Mesenchymal stem cell (in vitro differentiated cells and primary cell): Measurements from ENCODE around the gene RACGAP1.

Experiments used
- DNase-seq: peaks from one replicate; pipeline ENCODE4 v3.0.0-alpha.2; 2013
- H2AFZ ChIP-seq: one replicate; pipeline ENCODE4 v1.6.1; 2013; ENCODE audit warnings: low read depth, mild to moderate bottlenecking, control low read depth, inconsistent platforms, low read length, moderate library complexity
- H2AK5ac ChIP-seq: 2 replicates; pipeline ENCODE4 v1.6.1; 2013; ENCODE audit warnings: low read length, moderate library complexity, mild to moderate bottlenecking, inconsistent platforms; ENCODE audit not compliant: severe bottlenecking
- H2BK120ac ChIP-seq: one replicate; pipeline ENCODE4 v1.6.1; 2013; ENCODE audit warnings: low read depth, mild to moderate bottlenecking, inconsistent platforms, low read length, moderate library complexity
- H2BK12ac ChIP-seq, 2 experiments: one replicate each; pipeline ENCODE4 v1.6.1; 2013; ENCODE audit warnings: inconsistent platforms in 2 of 2, low read length in 2 of 2, mild to moderate bottlenecking in 2 of 2, moderate library complexity in 2 of 2, control low read depth in 1 of 2
- H2BK15ac ChIP-seq: one replicate; pipeline ENCODE4 v1.6.1; 2013; ENCODE audit warnings: mild to moderate bottlenecking, low read depth, inconsistent platforms; ENCODE audit not compliant: poor library complexity, severe bottlenecking
- H2BK5ac ChIP-seq: 2 replicates; pipeline ENCODE4 v1.6.1; 2013; ENCODE audit warnings: low read depth, mild to moderate bottlenecking, low read length, control low read depth, inconsistent platforms; ENCODE audit not compliant: poor library complexity, severe bottlenecking
- H3K14ac ChIP-seq, 2 experiments: one replicate each; pipeline ENCODE4 v1.6.1; 2013; ENCODE audit warnings: inconsistent platforms in 2 of 2, low read length in 2 of 2, control low read depth in 1 of 2, mild to moderate bottlenecking in 1 of 2, moderate library complexity in 1 of 2
- H3K18ac ChIP-seq, 2 experiments: one replicate each; pipeline ENCODE4 v1.6.1; 2013; ENCODE audit warnings: inconsistent platforms in 2 of 2, low read length in 2 of 2, control low read depth in 1 of 2, low read depth in 1 of 2, mild to moderate bottlenecking in 1 of 2
- H3K23ac ChIP-seq, 2 experiments: one replicate each; pipeline ENCODE4 v1.6.1; 2013; ENCODE audit warnings: inconsistent platforms in 2 of 2, low read length in 2 of 2, mild to moderate bottlenecking in 2 of 2, moderate library complexity in 2 of 2, control low read depth in 1 of 2
- H3K27ac ChIP-seq: 2 replicates; pipeline ENCODE4 v1.5.1; 2013; ENCODE audit warnings: mild to moderate bottlenecking, moderate library complexity, low read length, control low read depth, inconsistent platforms; ENCODE audit not compliant: poor library complexity, severe bottlenecking
- H3K27me3 ChIP-seq, 2 experiments: 2 replicates each; pipeline versions ENCODE4 v1.6.1 to v1.7.0; 2013; ENCODE audit warnings: low read length in 2 of 2, mild to moderate bottlenecking in 2 of 2, moderate library complexity in 2 of 2, control low read depth in 1 of 2, inconsistent platforms in 1 of 2; ENCODE audit not compliant: control insufficient read depth in 1 of 2, insufficient read depth in 1 of 2
- H3K36me3 ChIP-seq, 2 experiments: 2 replicates each; pipeline versions ENCODE4 v1.6.1 to v1.7.0; 2013; ENCODE audit warnings: low read length in 2 of 2, control low read depth in 1 of 2, inconsistent platforms in 1 of 2, low read depth in 1 of 2, mild to moderate bottlenecking in 1 of 2; ENCODE audit not compliant: insufficient read depth in 2 of 2, control insufficient read depth in 1 of 2
- H3K4ac ChIP-seq, 2 experiments: one replicate each; pipeline ENCODE4 v1.6.1; 2013; ENCODE audit warnings: inconsistent platforms in 2 of 2, low read length in 2 of 2, mild to moderate bottlenecking in 2 of 2, moderate library complexity in 2 of 2, control low read depth in 1 of 2, low read depth in 1 of 2
- H3K4me1 ChIP-seq: 2 replicates; pipeline ENCODE4 v1.6.1; 2013; ENCODE audit warnings: low read depth, low read length, control low read depth; ENCODE audit not compliant: control insufficient read depth, insufficient read depth
- H3K4me2 ChIP-seq: 2 replicates; pipeline ENCODE4 v1.6.1; 2013; ENCODE audit warnings: low read length, mild to moderate bottlenecking, inconsistent platforms; ENCODE audit not compliant: poor library complexity, severe bottlenecking
- H3K4me3 ChIP-seq, 2 experiments: 2 replicates each; pipeline versions ENCODE4 v1.5.1 to v1.7.0; 2013; ENCODE audit warnings: low read length in 2 of 2, mild to moderate bottlenecking in 2 of 2, control low read depth in 1 of 2, low read depth in 1 of 2; ENCODE audit not compliant: insufficient read depth in 1 of 2
- H3K79me1 ChIP-seq: replicated peaks from 2 replicates; pipeline ENCODE4 v1.6.1; 2013; ENCODE audit warnings: mild to moderate bottlenecking, control low read depth, low read length, inconsistent platforms; ENCODE audit not compliant: poor library complexity, severe bottlenecking
- H3K9ac ChIP-seq: 2 replicates; pipeline ENCODE4 v1.7.0; 2013; ENCODE audit warnings: mild to moderate bottlenecking, low read length, moderate library complexity
- H3K9me3 ChIP-seq: 2 replicates; pipeline ENCODE4 v1.7.0; 2013; ENCODE audit warnings: mild to moderate bottlenecking, low read length; ENCODE audit not compliant: control insufficient read depth
- H4K8ac ChIP-seq: one replicate; pipeline ENCODE4 v1.6.1; 2013; ENCODE audit warnings: inconsistent platforms, mild to moderate bottlenecking, low read length, moderate library complexity
- H4K91ac ChIP-seq: one replicate; pipeline ENCODE4 v1.6.1; 2013; ENCODE audit warnings: mild to moderate bottlenecking, low read length, inconsistent platforms
- WGBS: methylation state at CpG from one replicate; pipeline ENCODE4 v1.1.7; 2013; ENCODE audit warnings: mixed read lengths; 5-methylcytosine and 5-hydroxymethylcytosine counted together

The RACGAP1 gene

GRCh38 chr12:50057896-50058670, 32.8 kb upstream of the RACGAP1 start:
- WGBS: 23% methylated on average over 20 of the region's 30 CpGs
- Histone ChIP-seq H2AK5ac (no peak overlapping the region), H3K18ac (no peak overlapping the region)

GRCh38 chr12:50057000-50057841, 31.9 kb upstream of the RACGAP1 start, which contains the start of gene ASIC1:
ASIC1 (plus strand) TSS chr12:50057596; CDS start chr12:50058767, 1,171 bp downstream.
- peak within 1 kb of the TSS; percentile 63 to 91 for H3K4me3 ChIP-seq
- DNase-seq: peak; percentile 73
- peak within 1 kb of the TSS; percentile 54 for H2BK15ac ChIP-seq
- H2BK5ac ChIP-seq: no peak within 1 kb of the TSS
- peaks cover 0 to 13% of the 10 kb centered on the region in 2 experiments for H3K36me3 ChIP-seq
- H2AFZ ChIP-seq: peak within 1 kb of the TSS; percentile 7
- H3K14ac ChIP-seq: peak within 1 kb of the TSS in 1 of 2 experiments; percentile 94
- peak within 1 kb of the TSS; percentile 94 for H3K4me2 ChIP-seq
- H3K27me3 ChIP-seq: peaks cover 25 to 33% of the 10 kb centered on the region in 2 experiments
- no peak within 1 kb of the TSS for H4K91ac ChIP-seq
- peak within 1 kb of the TSS; percentile 24 to 67 for H3K18ac ChIP-seq
- H3K9ac ChIP-seq: peak within 1 kb of the TSS; percentile 82
- H3K4me1 ChIP-seq: peaks cover 24% of the 10 kb centered on the region
- no peaks in the 10 kb centered on the region for H3K79me1 ChIP-seq
- H3K27ac ChIP-seq: no peak within 1 kb of the TSS
- peak within 1 kb of the TSS in 1 of 2 experiments; percentile 2 for H2BK12ac ChIP-seq
- WGBS: 1% methylated on average over 44 of the region's 88 CpGs
- peak within 1 kb of the TSS in 1 of 2 experiments; percentile 1 for H3K4ac ChIP-seq
- H3K9me3 ChIP-seq: no peaks in the 10 kb centered on the region
- no peak within 1 kb of the TSS for H4K8ac ChIP-seq
- H2BK120ac ChIP-seq: no peak within 1 kb of the TSS
- H3K23ac ChIP-seq: peak within 1 kb of the TSS in 1 of 2 experiments; percentile 57
- no peak within 1 kb of the TSS for H2AK5ac ChIP-seq

More at GRCh38 chr12:50057896-50058670, 32.8 kb upstream of the RACGAP1 start:
- Histone ChIP-seq H3K23ac (no peak overlapping the region), H3K4me2 (peak overlapping the region; percentile 94), H3K4ac (no peak overlapping the region), H2AFZ (no peak overlapping the region), H3K9ac (peak overlapping the region; percentile 82), H3K36me3 (peaks cover 0 to 15% of the 10 kb centered on the region in 2 experiments), H2BK12ac (no peak overlapping the region), H3K27me3 (peaks cover 17 to 25% of the 10 kb centered on the region in 2 experiments), H3K4me1 (peaks cover 27% of the 10 kb centered on the region), H3K27ac (no peak overlapping the region), H3K14ac (no peak overlapping the region), H3K9me3 (no peaks in the 10 kb centered on the region), H2BK120ac (no peak overlapping the region), H3K4me3 (peak overlapping the region; percentile 63 to 91), H4K8ac (no peak overlapping the region), H2BK5ac (no peak overlapping the region), H2BK15ac (no peak overlapping the region), H4K91ac (no peak overlapping the region), H3K79me1 (no peaks in the 10 kb centered on the region)
- no peak for DNase-seq

- Histone ChIP-seq H2BK15ac (no peak overlapping the region), H3K9me3 (no peaks in the 10 kb centered on the region), H3K4ac (no peak overlapping the region), H2BK12ac (no peak overlapping the region), H3K4me2 (no peak overlapping the region), H3K36me3 (peaks cover 0 to 12% of the 10 kb centered on the region in 2 experiments), H3K14ac (peak overlapping the region in 1 of 2 experiments; percentile 94), H3K18ac (no peak overlapping the region), H3K4me3 (peak overlapping the region in 1 of 2 experiments; percentile 91), H3K27me3 (peaks cover 31 to 40% of the 10 kb centered on the region in 2 experiments), H2AK5ac (no peak overlapping the region), H3K4me1 (peaks cover 24% of the 10 kb centered on the region), H2BK120ac (no peak overlapping the region), H4K91ac (no peak overlapping the region), H4K8ac (no peak overlapping the region), H2BK5ac (no peak overlapping the region), H3K79me1 (no peaks in the 10 kb centered on the region), H3K23ac (peak overlapping the region in 1 of 2 experiments; percentile 57), H3K27ac (no peak overlapping the region), H3K9ac (peak overlapping the region; percentile 82), H2AFZ (no peak overlapping the region)
- 29% methylated on average over 3 of the region's 3 CpGs for WGBS
- no peak for DNase-seq
Observed at GRCh38 chr12:50056639-50056976, 31.3 kb upstream of the RACGAP1 start.
